Smooth muscle cell (in vitro differentiated cells): ENCODE measurements around the gene RFWD3. TPM values are rescaled to one million over a fixed set of nuclear protein-coding genes. Genes with fewer than 3 reads are reported as not detected.

ENCODE experiments used
- DNase-seq: peaks from one replicate; lab custom pipeline; 2025; ENCODE audit not compliant: unreplicated experiment; lab: John Stamatoyannopoulos, UW
- H2AFZ ChIP-seq: fragments of 200-600 bp; sonication (generic); 2 replicates; pipeline ENCODE4 v1.6.0; 2016; ENCODE audit warnings: antibody characterized with exemption, low read depth, mild to moderate bottlenecking
- H3F3A ChIP-seq: fragments of 200-600 bp; sonication (generic); 2 replicates; pipeline ENCODE4 v1.6.0; 2017; ENCODE audit warnings: antibody characterized with exemption, low read depth
- H3K27ac ChIP-seq: fragments of 200-600 bp; sonication (generic); 2 replicates; pipeline ENCODE4 v1.5.1; 2016; ENCODE audit warnings: low read depth, mild to moderate bottlenecking
- H3K27me3 ChIP-seq: fragments of 200-600 bp; sonication (generic); 2 replicates; pipeline ENCODE4 v1.6.1; 2016; ENCODE audit warnings: low read depth, mild to moderate bottlenecking
- H3K36me3 ChIP-seq: fragments of 200-600 bp; sonication (generic); 2 replicates; pipeline ENCODE4 v1.5.1; 2016; ENCODE audit warnings: low read depth
- H3K4me1 ChIP-seq: fragments of 200-600 bp; sonication (generic); 2 replicates; pipeline ENCODE4 v1.5.1; 2016; ENCODE audit warnings: low read depth
- H3K4me2 ChIP-seq: fragments of 200-600 bp; sonication (generic); 2 replicates; pipeline ENCODE4 v1.6.0; 2016; ENCODE audit warnings: mild to moderate bottlenecking
- H3K4me3 ChIP-seq: fragments of 200-600 bp; sonication (generic); 2 replicates; pipeline ENCODE4 v1.5.1; 2016; ENCODE audit warnings: mild to moderate bottlenecking
- H3K79me2 ChIP-seq: fragments of 200-600 bp; sonication (generic); 2 replicates; pipeline ENCODE4 v1.6.0; 2016; ENCODE audit warnings: low read depth, mild to moderate bottlenecking
- H3K9ac ChIP-seq: fragments of 200-600 bp; sonication (generic); 2 replicates; pipeline ENCODE4 v1.6.0; 2016; ENCODE audit warnings: low read depth
- H3K9me3 ChIP-seq: fragments of 200-600 bp; sonication (generic); replicated peaks from 2 replicates; pipeline ENCODE4 v1.5.1; 2016; ENCODE audit warnings: low read depth
- H4K20me1 ChIP-seq: fragments of 200-600 bp; sonication (generic); 2 replicates; pipeline ENCODE4 v1.6.0; 2016; ENCODE audit warnings: low read depth
- CTCF ChIP-seq: fragments of 200-600 bp; sonication (generic); IDR thresholded peaks from 2 replicates; pipeline ENCODE4 v1.5.1; 2017; ENCODE audit warnings: borderline replicate concordance, mild to moderate bottlenecking, antibody characterized with exemption; ENCODE audit not compliant: insufficient read depth, poor library complexity, severe bottlenecking
- WGBS: methylation state at CpG from one replicate; pipeline ENCODE4 v1.1.7; 2016; ENCODE audit warnings: low lambda C conversion rate; 5-methylcytosine and 5-hydroxymethylcytosine counted together
- polyA plus RNA-seq: library from polyadenylated mRNA; unstranded; fragments of >200 nt; fragmentation: Nextera tagmentation; extraction: Ambion mirVana; gene quantifications from 2 replicates; pipeline ENCODE4 v1.2.1, GENCODE V29; 2016
- total RNA-seq: library from RNA; depleted of rRNA; stranded (reverse); fragments of >200 nt; gene quantifications from 2 replicates; pipeline ENCODE4 v1.2.3, GENCODE V29; 2014

RFWD3 gene
- total and polyA plus RNA-seq, 2 experiments from 2014 or later = 8.4 to 13.9 TPM

- H2AFZ ChIP-seq = no peak overlapping the region
- peaks cover 57% of the 10 kb centered on the region for H4K20me1 ChIP-seq
- peak overlapping the region; percentile 95 for H3K27ac ChIP-seq
- peaks cover 25% of the 10 kb centered on the region for H3K4me1 ChIP-seq
- H3K9me3 ChIP-seq = no peaks in the 10 kb centered on the region
- H3K79me2 ChIP-seq = peaks cover 65% of the 10 kb centered on the region
- H3K4me2 ChIP-seq = peak overlapping the region; percentile 90
- no peaks in the 10 kb centered on the region for H3F3A ChIP-seq
- peak overlapping the region; percentile 96 for H3K9ac ChIP-seq
- 53% methylated on average over 6 of the region's 6 CpGs for WGBS
- no peak for DNase-seq
- H3K36me3 ChIP-seq = no peaks in the 10 kb centered on the region
- H3K4me3 ChIP-seq = peak overlapping the region; percentile 99
- H3K27me3 ChIP-seq = no peaks in the 10 kb centered on the region
- TF ChIP-seq CTCF = no peak
These were observed 61.3 kb downstream of the RFWD3 start for GRCh38 chr16:74605332-74605731.

GRCh38 chr16:74603848-74604247 lies 62.8 kb downstream of the RFWD3 start:
- H3K9me3 ChIP-seq = no peaks in the 10 kb centered on the region
- peaks cover 77% of the 10 kb centered on the region for H3K79me2 ChIP-seq
- no peak overlapping the region for H3K4me3 ChIP-seq
- peaks cover 25% of the 10 kb centered on the region for H3K4me1 ChIP-seq
- no peak for TF ChIP-seq CTCF
- no peaks in the 10 kb centered on the region for H3F3A ChIP-seq
- H3K27ac ChIP-seq = peak overlapping the region; percentile 0
- no peak overlapping the region for H2AFZ ChIP-seq
- H3K4me2 ChIP-seq = peak overlapping the region; percentile 90
- no peaks in the 10 kb centered on the region for H3K27me3 ChIP-seq
- WGBS = 44% methylated on average over 4 of the region's 4 CpGs
- DNase-seq = no peak
- no peak overlapping the region for H3K9ac ChIP-seq
- no peaks in the 10 kb centered on the region for H3K36me3 ChIP-seq
- peaks cover 72% of the 10 kb centered on the region for H4K20me1 ChIP-seq

GRCh38 chr16:74601126-74601871 lies 65.4 kb downstream of the RFWD3 start:
- Histone ChIP-seq H3K4me1 (peaks cover 25% of the 10 kb centered on the region), H3K9me3 (no peaks in the 10 kb centered on the region), H2AFZ (no peak overlapping the region), H3K4me2 (no peak overlapping the region), H3F3A (no peaks in the 10 kb centered on the region), H3K27me3 (no peaks in the 10 kb centered on the region), H3K36me3 (no peaks in the 10 kb centered on the region), H4K20me1 (peaks cover 96% of the 10 kb centered on the region), H3K79me2 (peaks cover 98% of the 10 kb centered on the region), H3K27ac (no peak overlapping the region), H3K4me3 (no peak overlapping the region), H3K9ac (no peak overlapping the region)
- WGBS = 73% methylated on average over 9 of the region's 9 CpGs
- TF ChIP-seq CTCF = no peak
- DNase-seq = no peak

- H3F3A ChIP-seq = no peaks in the 10 kb centered on the region
- no peak for TF ChIP-seq CTCF
- H3K36me3 ChIP-seq = no peaks in the 10 kb centered on the region
- H4K20me1 ChIP-seq = peaks cover 97% of the 10 kb centered on the region
- no peak for DNase-seq
- no peaks in the 10 kb centered on the region for H3K4me1 ChIP-seq
- no peak overlapping the region for H3K9ac ChIP-seq
- no peaks in the 10 kb centered on the region for H3K9me3 ChIP-seq
- H3K4me2 ChIP-seq = no peak overlapping the region
- no peaks in the 10 kb centered on the region for H3K27me3 ChIP-seq
- H3K79me2 ChIP-seq = peaks cover 98% of the 10 kb centered on the region
- no peak overlapping the region for H2AFZ ChIP-seq
- no peak overlapping the region for H3K27ac ChIP-seq
- no peak overlapping the region for H3K4me3 ChIP-seq
- 89% methylated on average over 2 of the region's 2 CpGs for WGBS
These were observed 70.1 kb downstream of the RFWD3 start for GRCh38 chr16:74596586-74596985.
